ENCODE results near the gene CNOT4.
"Not testable (repeated sequence)": the region's sequence is repeated elsewhere in the genome, so short reads cannot be mapped to it uniquely, and the experiment has no call there.

CNOT4 gene

DNA sequence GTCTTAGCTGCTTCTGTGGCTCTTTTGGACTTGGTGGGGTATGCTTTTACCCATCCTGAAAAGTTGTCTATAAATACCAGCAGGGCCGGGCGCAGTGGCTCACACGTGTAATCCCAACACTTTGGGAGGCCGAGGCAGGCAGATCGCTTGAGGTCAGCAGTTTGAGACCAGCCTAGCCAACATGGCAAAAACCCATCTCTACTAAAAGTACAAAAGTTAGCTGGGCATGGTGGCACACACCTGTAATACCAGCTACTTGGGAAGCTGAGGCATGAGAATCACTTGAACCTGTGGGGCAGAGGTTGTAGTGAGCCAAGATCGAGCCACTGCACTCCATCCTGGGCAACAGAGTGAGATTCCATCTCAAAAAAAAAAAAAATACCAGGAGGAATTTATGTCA is 188.9 kb downstream of the CNOT4 start:
- not testable (repeated sequence) for DNase-seq

DNA sequence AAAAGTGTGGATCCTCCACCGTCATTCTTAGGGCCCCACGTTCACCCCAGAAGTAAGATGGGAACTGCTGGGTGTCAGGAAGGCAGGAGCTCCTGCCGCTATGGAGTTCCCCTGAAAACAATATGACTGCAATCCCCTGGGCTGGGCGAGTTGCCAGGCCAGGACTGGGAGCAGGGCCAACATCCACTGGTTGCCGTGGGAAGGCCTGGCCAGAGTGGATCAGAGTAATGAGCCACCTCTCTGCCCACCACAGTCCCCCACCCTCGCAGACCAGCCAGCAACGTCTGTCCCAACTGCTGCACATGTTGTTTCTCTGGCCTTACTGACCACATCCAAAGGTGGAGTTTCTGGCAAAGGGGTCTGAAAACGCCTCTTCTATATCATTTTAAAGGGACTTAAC is 189.6 kb downstream of the CNOT4 start:
- no peak for DNase-seq

DNA sequence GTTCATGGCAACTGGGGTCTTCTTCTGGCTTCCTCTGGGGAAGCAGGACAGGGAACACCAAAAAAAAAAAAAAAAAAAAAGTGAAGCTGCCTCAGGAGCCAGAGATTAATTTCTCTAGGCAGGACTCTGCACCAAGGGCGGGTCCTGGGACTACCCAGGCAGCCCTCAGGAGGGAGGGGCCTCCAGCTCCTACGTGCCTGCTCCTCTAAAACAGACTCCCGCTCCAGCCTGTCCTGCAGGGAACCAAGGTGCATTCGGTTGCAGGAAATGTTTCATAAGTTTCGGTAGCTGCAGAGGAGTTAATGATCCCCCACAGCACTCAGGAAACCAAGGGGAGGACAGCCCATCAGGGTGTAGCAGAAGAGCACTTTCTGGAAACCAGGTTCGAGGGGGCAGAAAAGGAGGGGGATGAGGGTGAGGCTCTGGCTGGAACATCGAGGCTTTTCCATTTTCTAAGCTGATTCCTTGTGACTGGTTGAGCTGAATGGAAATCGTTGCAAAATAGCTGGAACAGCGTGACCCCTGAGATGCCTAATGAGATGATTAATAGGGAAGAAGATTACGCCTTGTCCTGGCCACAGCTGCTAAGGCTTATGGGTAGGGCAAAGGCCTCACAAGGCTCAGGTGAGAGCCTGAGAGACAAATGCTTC is 192.1 kb downstream of the CNOT4 start:
- no peak for DNase-seq

DNA sequence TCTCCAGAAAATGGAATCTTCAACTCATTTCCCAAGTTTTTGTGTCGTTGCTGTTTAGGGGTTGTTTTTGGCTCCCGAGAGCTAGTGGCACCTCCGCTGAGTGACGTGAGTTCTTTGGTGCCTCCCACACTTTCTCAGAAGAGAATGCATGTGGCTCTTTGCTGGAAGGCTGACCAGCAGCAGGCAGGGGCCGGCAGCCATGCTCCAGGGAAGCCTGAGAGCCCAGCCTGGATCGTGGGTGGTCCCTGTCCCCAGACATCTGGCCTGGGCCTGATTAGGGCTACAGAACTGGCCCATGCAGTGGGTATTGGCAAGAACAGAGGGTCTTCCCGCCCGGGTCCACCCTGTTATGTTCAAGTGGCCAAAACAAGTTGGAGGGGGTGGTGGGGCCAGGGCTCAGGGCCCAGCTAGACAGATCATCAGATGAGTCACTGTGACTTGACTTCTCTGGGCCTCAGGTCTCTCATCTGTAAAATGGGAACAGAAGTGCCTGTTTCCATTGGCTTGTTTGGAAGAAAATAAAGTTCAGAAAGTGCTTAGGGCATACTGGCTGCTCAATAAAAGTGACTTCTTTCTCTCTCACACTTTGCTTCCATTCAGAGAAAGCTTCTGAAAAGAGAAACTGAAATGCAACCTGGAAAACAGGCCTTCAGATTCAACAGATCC is 193.1 kb downstream of the CNOT4 start:
- DNase-seq: no peak

DNA sequence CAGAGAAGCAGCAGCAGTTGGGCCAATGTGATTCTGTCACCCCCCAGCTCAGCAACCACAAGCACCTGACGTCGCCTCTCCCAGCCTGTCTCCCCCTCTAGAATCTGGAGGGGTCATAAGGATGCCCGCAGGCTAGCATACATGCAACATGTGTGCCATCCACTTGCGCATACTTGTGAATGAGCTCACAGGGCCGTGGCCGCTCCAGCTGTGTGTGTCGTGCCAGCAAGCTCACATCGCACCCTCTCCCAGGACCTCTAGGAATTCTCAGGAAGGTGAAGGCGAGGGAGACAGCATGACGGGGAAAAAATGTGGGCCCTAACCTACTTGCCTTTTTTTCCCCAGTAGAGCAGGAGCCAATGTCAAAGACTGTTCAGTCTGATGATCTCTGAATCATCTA is 195.9 kb downstream of the CNOT4 start:
- DNase-seq: no peak
